Body of pancreas (tissue), 4 donors: Measurements from ENCODE around the gene EPHB2. TPM values are rescaled to one million over a fixed set of nuclear protein-coding genes. Genes with fewer than 3 reads are reported as not detected.

Source experiments
- ATAC-seq: fragments of 150-250 bp; one replicate; pipeline ENCODE4 v1.9.1; 2016
- DNase-seq, 4 donors: peaks; one replicate each; pipeline ENCODE4 v3.0.0-alpha.2; 2019
- H3K27ac ChIP-seq, 4 donors: fragments of 200-600 bp; sonication (generic); 1 replicate in 3 of 4; 2 replicates in 1 of 4; pipeline versions ENCODE4 v1.5.1 to v1.6.1; 2016 to 2019; ENCODE audit warnings: mild to moderate bottlenecking in 1 of 4, mixed read lengths in 1 of 4, moderate library complexity in 1 of 4
- H3K27me3 ChIP-seq, 2 donors: fragments of 200-600 bp; sonication (generic); one replicate each; pipeline ENCODE4 v1.6.0; 2016; ENCODE audit warnings: mild to moderate bottlenecking in 1 of 2
- H3K36me3 ChIP-seq, 2 donors: fragments of 200-600 bp; sonication (generic); replicated peaks in 1 of 2; 2 replicates each; pipeline ENCODE4 v1.5.1; 2016; ENCODE audit warnings: low read depth in 2 of 2; ENCODE audit not compliant: insufficient read depth in 1 of 2
- H3K4me1 ChIP-seq: fragments of 200-600 bp; sonication (generic); one replicate; pipeline ENCODE4 v1.6.0; 2016
- H3K4me3 ChIP-seq, 2 donors: fragments of 200-600 bp; sonication (generic); 1 replicate in 1 of 2; 2 replicates in 1 of 2; pipeline ENCODE4 v1.5.1; 2016 to 2019
- H3K9me3 ChIP-seq, 3 donors: fragments of 200-600 bp; sonication (generic); 1 replicate in 2 of 3; 2 replicates in 1 of 3; pipeline ENCODE4 v1.5.1; 2016
- CTCF ChIP-seq, 7 experiments: fragments of 450-650 bp in 4 of 7; fragments of 200-600 bp in 3 of 7; sonication (generic) in 3 of 7; IDR thresholded peaks; one replicate each; pipeline ENCODE4 v1.5.1; 2016 to 2019; ENCODE audit warnings: antibody characterized with exemption in 7 of 7
- POLR2A ChIP-seq, 3 donors: fragments of 450-650 bp; IDR thresholded peaks; one replicate each; pipeline ENCODE4 v1.6.1; 2016; ENCODE audit warnings: antibody characterized with exemption in 3 of 3, mild to moderate bottlenecking in 2 of 3
- WGBS, 2 donors: methylation state at CpG; one replicate each; pipeline ENCODE4 v1.1.5; 2017; 5-methylcytosine and 5-hydroxymethylcytosine counted together
- intact Hi-C: fragments of 100-400 bp; cut with DNase I; formaldehyde crosslinking; loops from one replicate; pipeline ENCODE4 v1.15.1; 2023
- total RNA-seq, 2 donors: library from RNA; depleted of rRNA; stranded (reverse); fragments of >200 nt; gene quantifications; one replicate each; pipeline ENCODE4 v1.1.0, GENCODE V29; 2016

EPHB2 gene
- total RNA-seq, 2 donors from 2014 or later = 2.9 to 7.9 TPM

DNA sequence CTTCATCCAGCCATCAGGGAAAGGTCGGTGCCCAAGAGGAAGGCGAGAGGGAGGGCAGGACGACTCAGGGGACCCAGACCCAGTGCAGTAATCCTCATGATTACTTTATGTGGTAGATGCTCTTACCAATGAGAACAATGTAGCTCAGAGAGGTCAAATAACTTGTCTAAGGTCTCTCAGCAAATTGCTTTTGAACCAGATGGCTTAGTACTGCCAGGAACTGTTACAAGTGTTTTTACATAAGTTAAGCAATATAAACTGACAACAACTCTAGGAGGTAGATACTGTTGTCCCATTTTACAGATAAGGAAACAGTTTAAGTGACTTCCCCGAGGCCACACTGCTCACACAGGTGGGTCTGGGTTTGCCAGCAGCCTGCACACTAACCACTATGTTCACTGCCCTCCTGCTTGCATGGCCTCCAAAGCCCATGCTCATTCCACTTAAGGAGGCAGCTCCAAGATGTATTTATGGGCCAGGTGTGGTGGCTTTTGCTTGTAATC, 150.3 kb downstream of the EPHB2 start:
- no peak for TF ChIP-seq POLR2A (IDR thresholded peaks at IDR 0.05)
- TF ChIP-seq CTCF (IDR thresholded peaks at IDR 0.05) = no peak
- no peak overlapping the region for H3K4me3 ChIP-seq
- no peaks in the 10 kb centered on the region for H3K27me3 ChIP-seq
- no peaks in the 10 kb centered on the region for H3K36me3 ChIP-seq
- intact Hi-C loops = no loop called here
- no peaks in the 10 kb centered on the region for H3K4me1 ChIP-seq
- no peaks in the 10 kb centered on the region for H3K9me3 ChIP-seq
- no peak overlapping the region for H3K27ac ChIP-seq
- 84 to 86% methylated on average over 4 of the region's 4 CpGs for WGBS, 2 donors
- DNase-seq = no peak
- no peak for ATAC-seq

- TF ChIP-seq CTCF (IDR thresholded peaks at IDR 0.05) (peak; percentile 45 to 93 (median 63)), POLR2A (IDR thresholded peaks at IDR 0.05) (no peak)
- ATAC-seq = peak; percentile 52
- peak; percentile 30 to 55 (median 47) for DNase-seq
- no peaks in the 10 kb centered on the region for H3K4me1 ChIP-seq
- H3K27ac ChIP-seq = no peak overlapping the region
- no peak overlapping the region for H3K4me3 ChIP-seq
- H3K36me3 ChIP-seq = no peaks in the 10 kb centered on the region
- WGBS, 2 donors = 50 to 62% methylated on average over 3 to 4 of the region's 4 CpGs
- intact Hi-C loops = no loop called here
- no peaks in the 10 kb centered on the region for H3K9me3 ChIP-seq
- no peaks in the 10 kb centered on the region for H3K27me3 ChIP-seq
These were observed 151.3 kb downstream of the EPHB2 start for GRCh38 chr1:22861764-22862440.

DNA sequence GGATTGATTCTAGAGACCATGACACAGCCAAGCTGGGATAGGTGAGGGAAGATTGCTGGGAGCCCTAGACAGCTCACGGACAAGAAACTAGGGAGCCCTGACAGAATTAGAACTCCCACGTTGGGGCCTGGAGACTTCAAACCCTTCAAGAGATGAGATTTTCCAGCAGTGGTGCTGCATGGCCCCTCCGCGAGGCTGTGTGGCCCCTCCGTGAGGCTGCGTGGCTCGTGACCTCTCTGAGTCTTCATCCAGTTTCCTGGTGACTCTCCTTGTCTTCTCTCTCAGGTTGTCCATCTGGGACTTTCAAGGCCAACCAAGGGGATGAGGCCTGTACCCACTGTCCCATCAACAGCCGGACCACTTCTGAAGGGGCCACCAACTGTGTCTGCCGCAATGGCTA, 152.1 kb downstream of the EPHB2 start:
- intact Hi-C loops = no loop called here
- no peak overlapping the region for H3K4me3 ChIP-seq
- ATAC-seq (no peak), DNase-seq (no peak)
- TF ChIP-seq POLR2A (IDR thresholded peaks at IDR 0.05) (no peak), CTCF (IDR thresholded peaks at IDR 0.05) (no peak)
- H3K9me3 ChIP-seq = no peaks in the 10 kb centered on the region
- no peaks in the 10 kb centered on the region for H3K36me3 ChIP-seq
- H3K27ac ChIP-seq = no peak overlapping the region
- no peaks in the 10 kb centered on the region for H3K27me3 ChIP-seq
- H3K4me1 ChIP-seq = no peaks in the 10 kb centered on the region
- 95% methylated on average over 8 to 9 of the region's 9 CpGs for WGBS, 2 donors

DNA sequence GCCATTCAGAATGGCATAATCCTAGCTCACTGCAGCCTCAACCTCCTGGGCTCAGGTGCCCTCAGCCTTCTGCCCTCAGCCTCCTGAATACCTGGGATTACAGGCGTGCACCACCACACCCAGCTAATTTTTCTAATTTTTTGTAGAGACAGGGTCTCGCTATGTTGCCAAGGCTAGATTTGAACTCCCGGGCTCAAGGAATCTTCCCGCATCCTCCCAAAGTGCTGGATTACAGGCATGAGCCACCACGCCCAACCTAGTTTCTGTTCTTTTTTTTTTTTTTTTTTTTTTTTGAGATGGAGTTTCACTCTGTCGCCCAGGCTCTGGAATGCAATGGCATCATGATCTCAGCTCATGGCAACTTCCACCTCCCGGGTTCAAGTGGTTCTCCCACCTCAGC, 153.1 kb downstream of the EPHB2 start:
- H3K27me3 ChIP-seq = no peaks in the 10 kb centered on the region
- H3K27ac ChIP-seq = no peak overlapping the region
- DNase-seq = no peak
- H3K4me3 ChIP-seq = no peak overlapping the region
- no peaks in the 10 kb centered on the region for H3K36me3 ChIP-seq
- no peaks in the 10 kb centered on the region for H3K9me3 ChIP-seq
- H3K4me1 ChIP-seq = no peaks in the 10 kb centered on the region
- no peak for ATAC-seq
- 93 to 96% methylated on average over 5 to 7 of the region's 7 CpGs for WGBS, 2 donors
- TF ChIP-seq POLR2A (IDR thresholded peaks at IDR 0.05) (no peak), CTCF (IDR thresholded peaks at IDR 0.05) (no peak)
- intact Hi-C loops = no loop called here

- WGBS, 2 donors = 89 to 95% methylated on average over 11 to 21 of the region's 24 CpGs
- H3K9me3 ChIP-seq = no peaks in the 10 kb centered on the region
- no peak for DNase-seq
These were observed 154.2 kb downstream of the EPHB2 start for GRCh38 chr1:22864886-22865285.

More at GRCh38 chr1:22864886-22865285, 154.2 kb downstream of the EPHB2 start:
- TF ChIP-seq CTCF (IDR thresholded peaks at IDR 0.05) (no peak), POLR2A (IDR thresholded peaks at IDR 0.05) (no peak)
- H3K4me3 ChIP-seq = no peak overlapping the region
- no peak overlapping the region for H3K27ac ChIP-seq
- no peaks in the 10 kb centered on the region for H3K4me1 ChIP-seq
- intact Hi-C loops = no loop called here
- no peaks in the 10 kb centered on the region for H3K27me3 ChIP-seq
- ATAC-seq = no peak
- H3K36me3 ChIP-seq = no peaks in the 10 kb centered on the region
